Mammary epithelial cell (primary cell): ENCODE measurements around the gene TMEM219.

ENCODE experiments used
- EZH2 ChIP-seq: IDR thresholded peaks from 2 replicates; pipeline ENCODE4 v1.6.1; 2012; ENCODE audit warnings: low read length, inconsistent platforms, borderline replicate concordance
- TF ChIP-seq, protein P1 (sequence below), 2 donors: IDR thresholded peaks in 1 of 2; conservative IDR thresholded peaks in 1 of 2; 2 replicates each; pipeline ENCODE4 v1.5.1; 2011 to 2012; ENCODE audit warnings: inconsistent platforms in 2 of 2, low read length in 2 of 2, mild to moderate bottlenecking in 2 of 2, control low read depth in 1 of 2, low read depth in 1 of 2; ENCODE audit not compliant: insufficient read depth in 1 of 2; ENCODE audit errors: extremely low read depth in 1 of 2

DNA sequence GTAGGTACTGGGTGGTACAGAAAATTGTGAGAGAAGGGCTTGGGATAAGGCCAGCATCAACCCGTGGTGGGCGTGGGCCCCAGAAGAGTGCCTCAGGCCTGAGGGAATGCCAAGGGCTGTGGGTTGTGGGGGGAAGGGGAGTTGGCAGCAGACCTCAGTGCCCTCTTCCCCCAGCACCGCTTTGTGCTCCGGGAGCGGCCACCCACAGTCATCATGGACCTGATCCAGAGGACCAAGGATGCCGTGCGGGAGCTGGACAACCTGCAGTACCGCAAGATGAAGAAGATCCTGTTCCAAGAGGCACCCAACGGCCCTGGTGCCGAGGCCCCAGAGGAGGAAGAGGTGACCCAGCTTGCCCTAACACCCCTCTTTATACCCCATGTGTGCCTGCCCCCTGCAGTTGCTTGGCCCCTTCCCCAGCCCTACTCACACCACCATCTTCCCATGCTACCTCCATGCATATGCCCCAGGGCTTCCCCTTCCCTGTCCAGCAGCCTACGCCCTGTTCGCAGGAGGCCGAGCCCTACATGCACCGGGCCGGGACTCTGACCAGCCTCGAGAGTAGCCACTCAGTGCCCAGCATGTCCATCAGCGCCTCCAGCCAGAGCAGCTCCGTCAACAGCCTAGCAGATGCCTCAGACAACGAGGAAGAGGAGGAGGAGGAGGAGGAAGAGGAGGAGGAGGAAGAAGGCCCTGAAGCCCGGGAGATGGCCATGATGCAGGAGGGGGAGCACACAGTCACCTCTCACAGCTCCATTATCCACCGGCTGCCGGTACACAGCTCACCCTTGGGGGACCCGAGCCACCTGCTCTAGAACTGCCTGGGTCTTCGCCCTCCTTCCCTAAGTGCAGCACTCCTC is 20.9 kb downstream of the TMEM219 start:
- TF ChIP-seq EZH2, result no peak
- TF ChIP-seq, protein P1, sequence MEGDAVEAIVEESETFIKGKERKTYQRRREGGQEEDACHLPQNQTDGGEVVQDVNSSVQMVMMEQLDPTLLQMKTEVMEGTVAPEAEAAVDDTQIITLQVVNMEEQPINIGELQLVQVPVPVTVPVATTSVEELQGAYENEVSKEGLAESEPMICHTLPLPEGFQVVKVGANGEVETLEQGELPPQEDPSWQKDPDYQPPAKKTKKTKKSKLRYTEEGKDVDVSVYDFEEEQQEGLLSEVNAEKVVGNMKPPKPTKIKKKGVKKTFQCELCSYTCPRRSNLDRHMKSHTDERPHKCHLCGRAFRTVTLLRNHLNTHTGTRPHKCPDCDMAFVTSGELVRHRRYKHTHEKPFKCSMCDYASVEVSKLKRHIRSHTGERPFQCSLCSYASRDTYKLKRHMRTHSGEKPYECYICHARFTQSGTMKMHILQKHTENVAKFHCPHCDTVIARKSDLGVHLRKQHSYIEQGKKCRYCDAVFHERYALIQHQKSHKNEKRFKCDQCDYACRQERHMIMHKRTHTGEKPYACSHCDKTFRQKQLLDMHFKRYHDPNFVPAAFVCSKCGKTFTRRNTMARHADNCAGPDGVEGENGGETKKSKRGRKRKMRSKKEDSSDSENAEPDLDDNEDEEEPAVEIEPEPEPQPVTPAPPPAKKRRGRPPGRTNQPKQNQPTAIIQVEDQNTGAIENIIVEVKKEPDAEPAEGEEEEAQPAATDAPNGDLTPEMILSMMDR (conservative IDR thresholded peaks at IDR 0.05 in 1 of 2, IDR thresholded peaks at IDR 0.05 in 1 of 2; ENCODE audit: extremely low read depth in 1 of 2, insufficient read depth in 1 of 2, low read depth in 1 of 2, low read length in 2 of 2), result no peak
